Loucy (cell line): Measurements from ENCODE around the gene HPCA.

Source experiments
- H2AFZ ChIP-seq: fragments of 200-600 bp; sonication (generic); 2 replicates; pipeline ENCODE4 v1.6.0; 2016; ENCODE audit warnings: antibody characterized with exemption, mild to moderate bottlenecking, low read length, moderate library complexity
- H3F3A ChIP-seq: fragments of 200-600 bp; 2 replicates; pipeline ENCODE4 v1.6.0; 2016; ENCODE audit warnings: antibody characterized with exemption, low read depth, mild to moderate bottlenecking
- H3K27me3 ChIP-seq: fragments of 200-600 bp; sonication (generic); 2 replicates; pipeline ENCODE4 v1.6.1; 2014; ENCODE audit warnings: low read length, mild to moderate bottlenecking; ENCODE audit not compliant: insufficient read depth, poor library complexity, severe bottlenecking
- H3K36me3 ChIP-seq: fragments of 200-600 bp; sonication (generic); 2 replicates; pipeline ENCODE4 v1.6.1; 2016; ENCODE audit warnings: low read length; ENCODE audit not compliant: insufficient read depth
- H3K4me1 ChIP-seq: fragments of 200-600 bp; sonication (generic); 2 replicates; pipeline ENCODE4 v1.5.1; 2014; ENCODE audit warnings: low read length, mild to moderate bottlenecking; ENCODE audit not compliant: insufficient read depth, poor library complexity, severe bottlenecking
- H3K4me2 ChIP-seq: fragments of 200-600 bp; sonication (generic); 2 replicates; pipeline ENCODE4 v1.6.0; 2014; ENCODE audit warnings: antibody characterized with exemption, low read length, low read depth, mild to moderate bottlenecking; ENCODE audit not compliant: poor library complexity, severe bottlenecking
- H3K4me3 ChIP-seq: fragments of 200-600 bp; sonication (generic); 2 replicates; pipeline ENCODE4 v1.5.1; 2014; ENCODE audit warnings: low read length, mild to moderate bottlenecking, mixed read lengths; ENCODE audit not compliant: poor library complexity, severe bottlenecking
- H3K79me2 ChIP-seq: fragments of 200-600 bp; sonication (generic); 2 replicates; pipeline ENCODE4 v1.6.1; 2014; ENCODE audit warnings: low read length; ENCODE audit not compliant: insufficient read depth
- H3K9ac ChIP-seq: fragments of 200-600 bp; sonication (generic); 2 replicates; pipeline ENCODE4 v1.6.0; 2014; ENCODE audit warnings: mild to moderate bottlenecking, low read depth, low read length, moderate library complexity; ENCODE audit not compliant: poor library complexity, severe bottlenecking
- H3K9me2 ChIP-seq: fragments of 200-600 bp; sonication (generic); replicated peaks from 2 replicates; pipeline ENCODE4 v1.6.1; 2016; ENCODE audit warnings: low read depth, low read length, mixed read lengths
- H3K9me3 ChIP-seq: fragments of 200-600 bp; sonication (generic); 2 replicates; pipeline ENCODE4 v1.6.1; 2014; ENCODE audit warnings: mild to moderate bottlenecking, antibody characterized with exemption, low read length, low read depth; ENCODE audit not compliant: insufficient read depth
- H4K20me1 ChIP-seq: fragments of 200-600 bp; sonication (generic); 2 replicates; pipeline ENCODE4 v1.6.0; 2014; ENCODE audit warnings: antibody characterized with exemption, low read length, mild to moderate bottlenecking; ENCODE audit not compliant: insufficient read depth, poor library complexity, severe bottlenecking
- EZH2phosphoT487 ChIP-seq: fragments of 200-600 bp; IDR thresholded peaks from 2 replicates; pipeline ENCODE4 v1.6.1; 2018; ENCODE audit warnings: antibody characterized with exemption, mild to moderate bottlenecking, moderate library complexity, borderline replicate concordance
- TF ChIP-seq, protein P1 (sequence below): fragments of 200-600 bp; sonication (generic); conservative IDR thresholded peaks from 2 replicates; pipeline ENCODE4 v1.5.1; 2014; ENCODE audit warnings: mild to moderate bottlenecking, antibody characterized with exemption, low read length

The HPCA gene

GRCh38 chr1:32889731-32890278 is 3.5 kb downstream of the HPCA start:
- Histone ChIP-seq H3K9me3 (no peaks in the 10 kb centered on the region), H4K20me1 (no peaks in the 10 kb centered on the region), H3K36me3 (no peaks in the 10 kb centered on the region), H3F3A (no peaks in the 10 kb centered on the region), H2AFZ (no peak overlapping the region), H3K4me3 (no peak overlapping the region), H3K4me2 (no peak overlapping the region), H3K27me3 (no peaks in the 10 kb centered on the region), H3K79me2 (no peaks in the 10 kb centered on the region), H3K9me2 (no peaks in the 10 kb centered on the region), H3K9ac (no peak overlapping the region), H3K4me1 (no peaks in the 10 kb centered on the region)
- no peak for TF ChIP-seq EZH2phosphoT487
- TF ChIP-seq, protein P1, sequence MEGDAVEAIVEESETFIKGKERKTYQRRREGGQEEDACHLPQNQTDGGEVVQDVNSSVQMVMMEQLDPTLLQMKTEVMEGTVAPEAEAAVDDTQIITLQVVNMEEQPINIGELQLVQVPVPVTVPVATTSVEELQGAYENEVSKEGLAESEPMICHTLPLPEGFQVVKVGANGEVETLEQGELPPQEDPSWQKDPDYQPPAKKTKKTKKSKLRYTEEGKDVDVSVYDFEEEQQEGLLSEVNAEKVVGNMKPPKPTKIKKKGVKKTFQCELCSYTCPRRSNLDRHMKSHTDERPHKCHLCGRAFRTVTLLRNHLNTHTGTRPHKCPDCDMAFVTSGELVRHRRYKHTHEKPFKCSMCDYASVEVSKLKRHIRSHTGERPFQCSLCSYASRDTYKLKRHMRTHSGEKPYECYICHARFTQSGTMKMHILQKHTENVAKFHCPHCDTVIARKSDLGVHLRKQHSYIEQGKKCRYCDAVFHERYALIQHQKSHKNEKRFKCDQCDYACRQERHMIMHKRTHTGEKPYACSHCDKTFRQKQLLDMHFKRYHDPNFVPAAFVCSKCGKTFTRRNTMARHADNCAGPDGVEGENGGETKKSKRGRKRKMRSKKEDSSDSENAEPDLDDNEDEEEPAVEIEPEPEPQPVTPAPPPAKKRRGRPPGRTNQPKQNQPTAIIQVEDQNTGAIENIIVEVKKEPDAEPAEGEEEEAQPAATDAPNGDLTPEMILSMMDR: no peak

- Histone ChIP-seq H3K9me3 (no peaks in the 10 kb centered on the region), H3K36me3 (no peaks in the 10 kb centered on the region), H3K27me3 (no peaks in the 10 kb centered on the region), H3F3A (no peaks in the 10 kb centered on the region), H3K79me2 (no peaks in the 10 kb centered on the region), H3K4me3 (no peak overlapping the region), H3K9me2 (no peaks in the 10 kb centered on the region), H4K20me1 (no peaks in the 10 kb centered on the region), H3K4me2 (no peak overlapping the region), H3K4me1 (no peaks in the 10 kb centered on the region), H2AFZ (no peak overlapping the region), H3K9ac (no peak overlapping the region)
- TF ChIP-seq EZH2phosphoT487: no peak
- TF ChIP-seq, protein P1: no peak
These were observed 4.4 kb downstream of the HPCA start for GRCh38 chr1:32890516-32891240.

DNA sequence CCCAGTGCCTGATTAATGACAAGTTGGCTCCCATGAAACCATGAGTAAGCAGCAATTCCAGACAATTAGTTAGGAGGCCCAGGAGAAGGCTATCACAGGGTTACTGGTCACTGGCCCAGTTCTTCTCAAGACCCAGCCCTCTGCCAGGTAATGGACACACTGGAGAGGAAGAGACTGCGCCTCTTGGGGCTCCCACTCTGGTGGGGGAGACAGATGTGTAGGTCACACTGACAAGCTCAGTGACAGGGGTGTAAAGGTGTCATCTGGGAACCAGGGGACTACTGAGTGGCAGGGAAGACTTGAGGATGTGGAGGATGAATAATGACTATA is 4.9 kb downstream of the HPCA start:
- Histone ChIP-seq H3K9me2 (no peaks in the 10 kb centered on the region), H4K20me1 (no peaks in the 10 kb centered on the region), H3F3A (no peaks in the 10 kb centered on the region), H2AFZ (no peak overlapping the region), H3K9ac (no peak overlapping the region), H3K36me3 (no peaks in the 10 kb centered on the region), H3K9me3 (no peaks in the 10 kb centered on the region), H3K27me3 (no peaks in the 10 kb centered on the region), H3K4me2 (no peak overlapping the region), H3K4me3 (no peak overlapping the region), H3K4me1 (no peaks in the 10 kb centered on the region), H3K79me2 (no peaks in the 10 kb centered on the region)
- TF ChIP-seq EZH2phosphoT487: no peak
- TF ChIP-seq, protein P1: no peak
